Measurements from ENCODE around the gene SEZ6.

Gene SEZ6

DNA sequence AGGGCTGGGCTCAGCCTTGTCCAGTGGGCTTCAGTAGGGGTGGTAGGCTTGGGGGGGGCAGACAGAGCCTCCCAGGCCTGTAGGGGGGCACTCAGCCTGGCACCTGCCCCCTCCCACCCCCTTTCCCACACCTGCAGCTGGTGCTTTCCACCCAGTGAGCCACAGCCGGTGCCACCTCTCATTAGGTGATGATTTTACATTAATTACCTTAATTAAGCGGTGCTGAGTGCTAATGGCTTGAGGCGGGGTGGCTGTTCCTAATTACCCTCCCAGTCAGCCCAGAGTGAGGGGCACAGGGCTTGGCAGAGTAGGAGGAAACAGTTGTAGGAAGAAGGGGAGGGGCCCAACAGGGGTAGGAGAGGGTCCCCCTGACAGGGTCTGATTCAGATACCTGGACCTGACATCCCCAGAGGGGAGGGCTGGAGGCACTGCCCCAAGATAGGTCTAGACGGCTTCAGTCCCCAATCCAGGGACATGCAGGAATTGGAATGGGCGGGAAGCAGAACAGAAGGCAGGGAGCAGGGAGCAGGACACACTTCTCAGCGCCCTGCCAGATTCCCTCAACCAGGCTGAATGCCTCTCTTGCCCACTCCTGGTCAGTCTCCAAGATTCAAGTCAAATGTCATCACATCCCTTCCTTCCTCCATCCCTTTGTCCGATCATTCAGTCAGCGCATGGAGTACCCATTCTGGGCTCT lies 28.0 kb downstream of the SEZ6 start:
- TF ChIP-seq, protein P1, sequence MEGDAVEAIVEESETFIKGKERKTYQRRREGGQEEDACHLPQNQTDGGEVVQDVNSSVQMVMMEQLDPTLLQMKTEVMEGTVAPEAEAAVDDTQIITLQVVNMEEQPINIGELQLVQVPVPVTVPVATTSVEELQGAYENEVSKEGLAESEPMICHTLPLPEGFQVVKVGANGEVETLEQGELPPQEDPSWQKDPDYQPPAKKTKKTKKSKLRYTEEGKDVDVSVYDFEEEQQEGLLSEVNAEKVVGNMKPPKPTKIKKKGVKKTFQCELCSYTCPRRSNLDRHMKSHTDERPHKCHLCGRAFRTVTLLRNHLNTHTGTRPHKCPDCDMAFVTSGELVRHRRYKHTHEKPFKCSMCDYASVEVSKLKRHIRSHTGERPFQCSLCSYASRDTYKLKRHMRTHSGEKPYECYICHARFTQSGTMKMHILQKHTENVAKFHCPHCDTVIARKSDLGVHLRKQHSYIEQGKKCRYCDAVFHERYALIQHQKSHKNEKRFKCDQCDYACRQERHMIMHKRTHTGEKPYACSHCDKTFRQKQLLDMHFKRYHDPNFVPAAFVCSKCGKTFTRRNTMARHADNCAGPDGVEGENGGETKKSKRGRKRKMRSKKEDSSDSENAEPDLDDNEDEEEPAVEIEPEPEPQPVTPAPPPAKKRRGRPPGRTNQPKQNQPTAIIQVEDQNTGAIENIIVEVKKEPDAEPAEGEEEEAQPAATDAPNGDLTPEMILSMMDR (IDR thresholded peaks at IDR 0.05; ENCODE audit: low read length, missing control alignments): no peak
- DNase-seq (ENCODE audit: low read depth): no peak
- H3K4me3 ChIP-seq (replicated peaks; ENCODE audit: low read depth, low read length): no peak overlapping the region

DNA sequence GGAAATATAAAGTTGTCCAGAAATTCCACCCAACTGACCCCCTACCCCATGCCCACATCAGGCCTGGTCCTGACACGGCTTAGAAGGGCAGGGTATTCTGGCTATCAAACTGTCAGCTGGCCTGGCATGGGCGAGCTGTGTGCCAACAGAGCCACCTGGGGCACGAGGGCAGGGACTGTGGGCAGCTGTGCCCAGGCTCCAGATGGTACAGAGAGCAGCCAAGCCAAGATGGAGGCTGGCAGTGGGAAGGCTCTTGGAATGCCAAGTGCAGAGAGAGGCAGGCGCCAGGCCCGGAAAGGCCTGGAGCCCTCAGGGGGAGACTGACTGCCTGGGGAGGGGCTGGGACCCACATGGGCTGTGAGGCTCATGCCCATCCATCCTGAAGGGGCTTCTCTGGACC lies 30.2 kb downstream of the SEZ6 start:
- no peak for DNase-seq (ENCODE audit: low read depth)
- no peak overlapping the region for H3K4me3 ChIP-seq (replicated peaks; ENCODE audit: low read depth, low read length)
- TF ChIP-seq, protein P1 (IDR thresholded peaks at IDR 0.05; ENCODE audit: low read length, missing control alignments): no peak

DNA sequence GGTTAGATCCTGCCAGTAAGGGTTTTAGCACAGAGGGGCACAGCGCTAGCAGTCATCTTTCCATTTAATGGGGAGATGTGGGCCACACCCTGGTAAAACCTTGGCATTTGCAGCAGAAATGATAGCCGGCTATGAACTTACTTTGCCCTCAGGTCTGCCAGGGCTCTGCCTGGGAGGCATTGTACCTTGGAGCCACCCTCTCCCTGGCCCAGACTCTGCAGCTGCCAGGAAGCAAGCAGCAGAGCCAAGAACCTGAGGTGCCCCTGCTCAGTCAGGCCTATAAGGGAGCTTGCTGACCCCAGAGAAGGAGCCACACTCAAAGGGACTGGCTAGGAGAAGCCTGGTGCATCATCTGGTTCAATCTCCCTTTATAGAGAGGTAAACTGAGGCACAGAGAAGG lies 30.8 kb downstream of the SEZ6 start:
- DNase-seq (ENCODE audit: low read depth): no peak
- TF ChIP-seq, protein P1 (IDR thresholded peaks at IDR 0.05; ENCODE audit: low read length, missing control alignments): no peak
- no peak overlapping the region for H3K4me3 ChIP-seq (replicated peaks; ENCODE audit: low read depth, low read length)

GRCh38 chr17:28974451-28974850 lies 31.4 kb downstream of the SEZ6 start:
- TF ChIP-seq, protein P1 (IDR thresholded peaks at IDR 0.05; ENCODE audit: low read length, missing control alignments): no peak
- H3K4me3 ChIP-seq (replicated peaks; ENCODE audit: low read depth, low read length): no peak overlapping the region
- no peak for DNase-seq (ENCODE audit: low read depth)

- TF ChIP-seq, protein P1 (IDR thresholded peaks at IDR 0.05; ENCODE audit: low read length, missing control alignments): peak; percentile 2
- DNase-seq (ENCODE audit: low read depth): peak; percentile 58
- H3K4me3 ChIP-seq (replicated peaks; ENCODE audit: low read depth, low read length): no peak overlapping the region
Measured at GRCh38 chr17:28973425-28973824, 32.4 kb downstream of the SEZ6 start.

GRCh38 chr17:28972437-28972836 lies 33.4 kb downstream of the SEZ6 start:
- no peak for DNase-seq (ENCODE audit: low read depth)
- H3K4me3 ChIP-seq (replicated peaks; ENCODE audit: low read depth, low read length): no peak overlapping the region
- TF ChIP-seq, protein P1 (IDR thresholded peaks at IDR 0.05; ENCODE audit: low read length, missing control alignments): no peak

DNA sequence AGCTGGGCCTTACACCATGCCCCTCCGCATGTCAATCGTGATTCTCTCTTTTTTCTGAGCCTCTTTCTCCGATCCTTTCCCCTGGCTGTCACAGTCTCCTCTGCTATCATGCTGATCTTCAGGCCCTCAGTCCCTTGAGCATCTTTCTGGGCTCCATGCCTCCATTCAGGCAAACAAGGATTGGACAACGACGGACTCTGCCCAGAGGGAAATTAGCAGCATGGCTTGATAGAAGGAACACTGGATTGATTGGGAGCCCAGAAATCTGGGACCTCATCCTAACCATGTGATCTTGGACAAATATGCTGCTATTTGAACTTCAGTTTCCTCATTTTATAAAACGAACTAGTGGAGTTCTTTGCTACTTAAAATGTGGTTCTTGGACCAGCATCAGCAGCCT lies 35.0 kb downstream of the SEZ6 start:
- TF ChIP-seq, protein P1 (IDR thresholded peaks at IDR 0.05; ENCODE audit: low read length, missing control alignments): no peak
- no peak overlapping the region for H3K4me3 ChIP-seq (replicated peaks; ENCODE audit: low read depth, low read length)
- no peak for DNase-seq (ENCODE audit: low read depth)

Data from fibroblast of pulmonary artery (primary cell).